MM.1S (cell line): ENCODE measurements around the gene DBP.

Experiments
- CTCF ChIP-seq: fragments of 300-600 bp; sonication (generic); IDR thresholded peaks from 2 replicates; pipeline ENCODE4 v1.5.1; 2016; ENCODE audit warnings: antibody characterized with exemption, low read length, mixed read lengths
- EZH2 ChIP-seq: fragments of 300-600 bp; sonication (generic); optimal IDR thresholded peaks from 2 replicates; pipeline ENCODE3; 2017; ENCODE audit warnings: low read depth, mild to moderate bottlenecking, antibody characterized with exemption, low read length, mixed read lengths
- EZH2phosphoT487 ChIP-seq: fragments of 300-600 bp; sonication (generic); IDR thresholded peaks from 2 replicates; pipeline ENCODE4 v1.6.1; 2018; ENCODE audit warnings: antibody characterized with exemption, low read length

DNA sequence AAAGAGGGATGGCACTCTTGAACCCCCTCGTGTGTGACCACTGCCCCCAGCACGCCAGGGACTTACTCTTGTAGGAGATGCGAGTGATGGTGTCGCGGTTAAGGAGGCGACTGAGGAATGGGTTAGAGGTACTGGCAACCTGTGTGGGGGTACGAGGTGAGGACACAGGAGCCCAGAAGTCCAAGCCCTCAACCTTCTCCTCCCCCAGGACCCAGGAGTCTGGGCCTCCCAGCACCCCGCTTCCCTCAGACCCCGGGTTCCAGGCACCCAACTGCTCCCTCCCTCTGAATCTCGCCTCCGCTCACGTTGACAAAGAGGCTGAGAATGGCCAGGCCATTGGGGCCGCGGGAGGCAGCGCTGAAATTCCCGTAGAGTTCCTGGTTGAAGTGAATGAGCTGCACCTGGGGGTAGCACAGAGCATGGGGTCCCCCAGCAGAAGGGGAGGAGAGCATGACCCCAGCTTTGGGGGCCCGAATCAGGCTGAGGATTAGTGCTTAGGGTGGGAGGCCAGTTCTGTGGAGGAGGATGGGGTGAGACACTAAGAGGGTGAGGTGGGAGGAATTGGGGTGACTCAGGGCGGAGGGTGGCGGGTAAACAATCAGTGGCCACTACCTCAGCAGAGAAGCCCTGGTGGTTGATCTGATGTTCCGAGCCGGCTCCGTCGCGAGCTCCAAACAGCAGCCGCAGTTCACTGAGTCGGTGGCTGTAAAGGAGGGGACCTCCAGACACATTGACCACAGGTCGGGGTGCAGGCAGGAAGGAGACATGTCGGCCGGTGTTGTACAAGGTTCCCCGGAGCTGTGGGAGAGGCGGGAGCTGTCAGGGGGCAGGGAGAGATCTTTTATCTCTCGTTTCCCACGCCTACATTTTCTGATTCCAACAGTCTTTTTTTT, 2.5 kb upstream of the DBP start:
- TF ChIP-seq EZH2 (no peak), CTCF (no peak), EZH2phosphoT487 (no peak)
